ENCODE measurements around the gene EDRF1.

EDRF1 gene

DNA sequence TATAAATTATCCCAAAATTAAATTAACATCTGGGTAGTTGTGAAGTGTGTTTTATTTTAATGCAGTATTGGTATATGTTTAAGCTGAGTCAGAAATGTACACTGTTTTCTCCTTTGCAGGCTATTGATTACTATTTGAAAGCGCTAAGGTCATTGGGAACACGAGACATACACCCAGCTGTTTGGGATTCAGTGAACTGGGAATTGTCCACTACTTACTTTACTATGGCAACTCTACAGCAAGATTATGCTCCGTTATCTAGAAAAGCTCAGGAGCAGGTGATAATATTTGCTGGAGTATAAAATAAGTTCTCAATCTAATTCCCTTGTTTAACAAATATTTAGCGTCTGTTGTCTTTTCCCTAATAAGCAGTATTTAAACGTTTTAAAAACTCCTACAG, 27.9 kb downstream of the EDRF1 start:
- TF ChIP-seq, protein P1, sequence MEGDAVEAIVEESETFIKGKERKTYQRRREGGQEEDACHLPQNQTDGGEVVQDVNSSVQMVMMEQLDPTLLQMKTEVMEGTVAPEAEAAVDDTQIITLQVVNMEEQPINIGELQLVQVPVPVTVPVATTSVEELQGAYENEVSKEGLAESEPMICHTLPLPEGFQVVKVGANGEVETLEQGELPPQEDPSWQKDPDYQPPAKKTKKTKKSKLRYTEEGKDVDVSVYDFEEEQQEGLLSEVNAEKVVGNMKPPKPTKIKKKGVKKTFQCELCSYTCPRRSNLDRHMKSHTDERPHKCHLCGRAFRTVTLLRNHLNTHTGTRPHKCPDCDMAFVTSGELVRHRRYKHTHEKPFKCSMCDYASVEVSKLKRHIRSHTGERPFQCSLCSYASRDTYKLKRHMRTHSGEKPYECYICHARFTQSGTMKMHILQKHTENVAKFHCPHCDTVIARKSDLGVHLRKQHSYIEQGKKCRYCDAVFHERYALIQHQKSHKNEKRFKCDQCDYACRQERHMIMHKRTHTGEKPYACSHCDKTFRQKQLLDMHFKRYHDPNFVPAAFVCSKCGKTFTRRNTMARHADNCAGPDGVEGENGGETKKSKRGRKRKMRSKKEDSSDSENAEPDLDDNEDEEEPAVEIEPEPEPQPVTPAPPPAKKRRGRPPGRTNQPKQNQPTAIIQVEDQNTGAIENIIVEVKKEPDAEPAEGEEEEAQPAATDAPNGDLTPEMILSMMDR (IDR thresholded peaks at IDR 0.05; ENCODE audit: insufficient read depth, low read depth, low read length, missing control alignments) = no peak
- no peak overlapping the region for H3K4me3 ChIP-seq (ENCODE audit: low read depth, low read length)
- no peak for DNase-seq (ENCODE audit: low read depth)

DNA sequence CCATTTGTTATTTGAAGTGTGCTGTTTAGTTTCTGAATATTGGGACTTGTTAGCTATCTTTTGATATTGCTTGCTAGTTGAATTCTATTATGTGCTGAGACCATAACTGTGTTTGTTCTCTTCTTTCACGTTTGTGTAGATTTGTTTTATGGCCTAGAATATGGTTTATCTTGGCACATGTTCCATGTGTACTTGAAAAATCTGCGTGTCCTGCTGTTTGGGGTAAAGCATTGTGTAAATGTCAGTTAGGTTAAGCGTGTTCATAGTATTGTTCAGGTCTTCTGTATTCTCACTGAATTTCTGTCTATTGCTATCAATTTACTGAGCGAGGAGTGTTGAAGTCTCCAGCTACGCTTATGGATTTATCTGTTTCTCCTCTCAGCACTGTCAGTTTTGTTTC, 36.7 kb downstream of the EDRF1 start:
- H3K4me3 ChIP-seq (ENCODE audit: low read depth, low read length) = no peak overlapping the region
- TF ChIP-seq, protein P1 (IDR thresholded peaks at IDR 0.05; ENCODE audit: insufficient read depth, low read depth, low read length, missing control alignments) = no peak
- DNase-seq (ENCODE audit: low read depth) = no peak

DNA sequence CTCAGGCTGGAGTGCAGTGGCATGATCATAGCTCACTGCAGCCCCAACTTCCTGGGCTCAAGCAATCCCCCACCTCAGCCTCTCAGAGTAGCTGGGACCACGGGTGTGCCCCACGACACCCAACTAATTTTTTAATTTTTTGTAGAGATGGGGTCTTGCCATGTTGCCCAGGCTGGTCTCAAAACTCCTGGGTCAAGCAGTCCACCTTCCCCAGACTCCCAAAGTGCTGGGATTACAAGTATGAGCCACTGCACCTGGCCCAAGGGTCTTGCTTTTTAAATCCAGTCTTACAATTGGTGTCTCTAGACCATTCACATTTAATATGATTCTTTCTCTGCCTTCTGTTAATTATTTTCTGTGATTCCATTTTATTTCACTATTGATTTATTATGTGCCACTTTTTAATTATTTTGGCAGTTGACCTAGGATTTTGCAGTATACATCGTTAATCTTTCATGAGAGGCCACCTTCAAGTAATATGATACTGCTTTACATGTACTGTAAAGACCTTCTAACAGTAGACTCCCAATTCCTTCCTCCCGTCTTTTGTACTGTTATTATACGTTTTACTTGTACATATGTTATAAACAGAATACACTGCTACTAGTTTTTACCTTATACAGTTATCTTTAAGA, 37.5 kb downstream of the EDRF1 start:
- TF ChIP-seq, protein P1 (IDR thresholded peaks at IDR 0.05; ENCODE audit: insufficient read depth, low read depth, low read length, missing control alignments) = no peak
- no peak for DNase-seq (ENCODE audit: low read depth)
- no peak overlapping the region for H3K4me3 ChIP-seq (ENCODE audit: low read depth, low read length)

DNA sequence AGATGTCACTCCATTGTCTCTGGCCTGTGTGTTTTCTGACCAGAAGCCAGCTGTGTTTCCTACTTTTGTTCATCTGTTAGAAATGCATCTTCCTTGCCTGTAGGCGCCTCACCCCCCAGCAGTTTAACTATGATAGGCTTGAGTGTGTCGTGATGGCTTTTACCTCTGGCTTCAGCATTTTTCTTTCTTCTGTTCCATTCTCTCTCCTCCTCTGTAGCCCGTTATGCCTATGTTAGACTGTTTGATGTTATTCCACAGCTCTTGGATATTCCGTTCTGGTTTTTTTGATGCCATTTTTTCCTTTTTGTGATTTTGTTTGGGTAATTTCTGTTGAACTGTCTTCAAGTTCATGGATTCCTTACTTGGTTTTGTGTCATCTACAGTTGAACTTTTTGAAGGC, 38.2 kb downstream of the EDRF1 start:
- DNase-seq (ENCODE audit: low read depth) = no peak
- TF ChIP-seq, protein P1 (IDR thresholded peaks at IDR 0.05; ENCODE audit: insufficient read depth, low read depth, low read length, missing control alignments) = no peak
- no peak overlapping the region for H3K4me3 ChIP-seq (ENCODE audit: low read depth, low read length)

DNA sequence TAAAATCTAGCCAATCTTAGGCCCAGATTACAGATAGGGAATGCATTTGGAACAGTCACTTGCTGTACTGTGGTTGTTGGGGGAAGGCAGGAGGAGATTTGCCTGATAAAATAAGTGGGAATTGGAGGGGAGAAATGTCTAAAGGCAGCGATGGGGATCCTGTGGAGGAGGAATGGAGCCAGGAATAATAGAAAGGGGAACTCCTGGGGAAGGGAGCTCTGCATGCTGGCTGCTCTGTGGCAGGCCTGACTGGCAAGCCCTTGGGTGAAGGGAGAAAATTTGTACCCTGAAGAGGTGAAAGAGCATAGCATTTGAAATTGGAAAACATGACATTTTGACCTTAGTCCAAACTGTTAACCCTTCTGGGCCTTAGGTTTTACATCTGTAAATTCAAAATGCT, 42.5 kb downstream of the EDRF1 start:
- TF ChIP-seq, protein P1 (IDR thresholded peaks at IDR 0.05; ENCODE audit: insufficient read depth, low read depth, low read length, missing control alignments) = no peak
- H3K4me3 ChIP-seq (ENCODE audit: low read depth, low read length) = no peak overlapping the region
- DNase-seq (ENCODE audit: low read depth) = no peak

DNA sequence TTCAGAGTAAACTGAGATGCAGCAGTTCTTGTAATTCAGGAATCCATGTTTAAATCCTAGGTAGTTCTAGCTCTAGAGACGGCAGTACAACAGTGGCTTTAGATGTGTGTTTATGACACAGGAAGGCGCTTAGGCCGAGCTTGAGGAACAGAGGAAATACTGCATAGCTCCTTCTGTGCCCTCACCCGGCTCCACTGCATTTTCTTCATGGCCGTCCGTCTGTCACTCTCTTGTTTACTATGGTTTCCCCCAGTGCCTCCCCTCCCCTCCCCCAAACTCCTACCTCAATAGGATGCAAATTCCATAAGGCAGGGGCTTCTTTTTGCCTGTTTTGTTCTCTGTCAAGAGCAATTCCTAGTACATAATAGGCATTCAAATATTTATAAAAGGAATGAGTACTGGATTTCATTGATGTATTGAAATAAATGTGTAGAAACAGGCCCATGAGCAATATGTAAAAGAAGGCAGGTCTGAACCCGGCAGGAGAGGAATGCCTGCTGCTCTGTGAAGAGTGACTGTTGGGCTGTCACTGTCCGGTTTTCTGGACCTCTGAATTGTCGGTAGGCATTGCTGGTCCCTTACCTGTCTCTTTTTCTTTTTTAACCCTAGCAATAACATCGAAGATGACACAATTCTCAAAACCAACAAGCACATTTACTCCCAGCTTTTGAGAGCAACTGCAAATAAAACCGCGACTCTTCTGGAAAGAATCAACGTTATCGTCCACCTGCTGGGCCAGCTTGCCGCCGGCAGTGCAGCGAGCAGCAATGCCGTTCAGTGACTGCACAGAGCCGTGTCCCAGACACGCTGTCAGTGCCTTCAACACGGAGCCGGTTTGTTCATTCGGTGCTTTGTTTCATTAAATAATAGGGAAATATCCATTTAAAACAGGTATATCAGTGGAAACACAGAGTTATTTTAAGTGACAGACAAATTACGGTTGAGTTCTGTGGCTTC, 43.5 kb downstream of the EDRF1 start:
- no peak for DNase-seq (ENCODE audit: low read depth)
- no peak overlapping the region for H3K4me3 ChIP-seq (ENCODE audit: low read depth, low read length)
- TF ChIP-seq, protein P1 (IDR thresholded peaks at IDR 0.05; ENCODE audit: insufficient read depth, low read depth, low read length, missing control alignments) = no peak
